Mesenchymal stem cell (in vitro differentiated cells and primary cell): ENCODE data around the gene ZDHHC13.

Source experiments
- DNase-seq: peaks from one replicate; pipeline ENCODE4 v3.0.0-alpha.2; 2013
- H2AFZ ChIP-seq: one replicate; pipeline ENCODE4 v1.6.1; 2013; ENCODE audit warnings: low read depth, mild to moderate bottlenecking, control low read depth, inconsistent platforms, low read length, moderate library complexity
- H2AK5ac ChIP-seq: 2 replicates; pipeline ENCODE4 v1.6.1; 2013; ENCODE audit warnings: low read length, moderate library complexity, mild to moderate bottlenecking, inconsistent platforms; ENCODE audit not compliant: severe bottlenecking
- H2BK120ac ChIP-seq: one replicate; pipeline ENCODE4 v1.6.1; 2013; ENCODE audit warnings: low read depth, mild to moderate bottlenecking, inconsistent platforms, low read length, moderate library complexity
- H2BK12ac ChIP-seq, 2 experiments: one replicate each; pipeline ENCODE4 v1.6.1; 2013; ENCODE audit warnings: inconsistent platforms in 2 of 2, low read length in 2 of 2, mild to moderate bottlenecking in 2 of 2, moderate library complexity in 2 of 2, control low read depth in 1 of 2
- H2BK15ac ChIP-seq: one replicate; pipeline ENCODE4 v1.6.1; 2013; ENCODE audit warnings: mild to moderate bottlenecking, low read depth, inconsistent platforms; ENCODE audit not compliant: poor library complexity, severe bottlenecking
- H2BK5ac ChIP-seq: 2 replicates; pipeline ENCODE4 v1.6.1; 2013; ENCODE audit warnings: low read depth, mild to moderate bottlenecking, low read length, control low read depth, inconsistent platforms; ENCODE audit not compliant: poor library complexity, severe bottlenecking
- H3K14ac ChIP-seq, 2 experiments: one replicate each; pipeline ENCODE4 v1.6.1; 2013; ENCODE audit warnings: inconsistent platforms in 2 of 2, low read length in 2 of 2, control low read depth in 1 of 2, mild to moderate bottlenecking in 1 of 2, moderate library complexity in 1 of 2
- H3K18ac ChIP-seq, 2 experiments: one replicate each; pipeline ENCODE4 v1.6.1; 2013; ENCODE audit warnings: inconsistent platforms in 2 of 2, low read length in 2 of 2, control low read depth in 1 of 2, low read depth in 1 of 2, mild to moderate bottlenecking in 1 of 2
- H3K23ac ChIP-seq, 2 experiments: one replicate each; pipeline ENCODE4 v1.6.1; 2013; ENCODE audit warnings: inconsistent platforms in 2 of 2, low read length in 2 of 2, mild to moderate bottlenecking in 2 of 2, moderate library complexity in 2 of 2, control low read depth in 1 of 2
- H3K27ac ChIP-seq: 2 replicates; pipeline ENCODE4 v1.5.1; 2013; ENCODE audit warnings: mild to moderate bottlenecking, moderate library complexity, low read length, control low read depth, inconsistent platforms; ENCODE audit not compliant: poor library complexity, severe bottlenecking
- H3K27me3 ChIP-seq, 2 experiments: 2 replicates each; pipeline versions ENCODE4 v1.6.1 to v1.7.0; 2013; ENCODE audit warnings: low read length in 2 of 2, mild to moderate bottlenecking in 2 of 2, moderate library complexity in 2 of 2, control low read depth in 1 of 2, inconsistent platforms in 1 of 2; ENCODE audit not compliant: control insufficient read depth in 1 of 2, insufficient read depth in 1 of 2
- H3K36me3 ChIP-seq, 2 experiments: 2 replicates each; pipeline versions ENCODE4 v1.6.1 to v1.7.0; 2013; ENCODE audit warnings: low read length in 2 of 2, control low read depth in 1 of 2, inconsistent platforms in 1 of 2, low read depth in 1 of 2, mild to moderate bottlenecking in 1 of 2; ENCODE audit not compliant: insufficient read depth in 2 of 2, control insufficient read depth in 1 of 2
- H3K4ac ChIP-seq, 2 experiments: one replicate each; pipeline ENCODE4 v1.6.1; 2013; ENCODE audit warnings: inconsistent platforms in 2 of 2, low read length in 2 of 2, mild to moderate bottlenecking in 2 of 2, moderate library complexity in 2 of 2, control low read depth in 1 of 2, low read depth in 1 of 2
- H3K4me1 ChIP-seq: 2 replicates; pipeline ENCODE4 v1.6.1; 2013; ENCODE audit warnings: low read depth, low read length, control low read depth; ENCODE audit not compliant: control insufficient read depth, insufficient read depth
- H3K4me2 ChIP-seq: 2 replicates; pipeline ENCODE4 v1.6.1; 2013; ENCODE audit warnings: low read length, mild to moderate bottlenecking, inconsistent platforms; ENCODE audit not compliant: poor library complexity, severe bottlenecking
- H3K4me3 ChIP-seq, 2 experiments: 2 replicates each; pipeline versions ENCODE4 v1.5.1 to v1.7.0; 2013; ENCODE audit warnings: low read length in 2 of 2, mild to moderate bottlenecking in 2 of 2, control low read depth in 1 of 2, low read depth in 1 of 2; ENCODE audit not compliant: insufficient read depth in 1 of 2
- H3K79me1 ChIP-seq: replicated peaks from 2 replicates; pipeline ENCODE4 v1.6.1; 2013; ENCODE audit warnings: mild to moderate bottlenecking, control low read depth, low read length, inconsistent platforms; ENCODE audit not compliant: poor library complexity, severe bottlenecking
- H3K9ac ChIP-seq: 2 replicates; pipeline ENCODE4 v1.7.0; 2013; ENCODE audit warnings: mild to moderate bottlenecking, low read length, moderate library complexity
- H3K9me3 ChIP-seq: 2 replicates; pipeline ENCODE4 v1.7.0; 2013; ENCODE audit warnings: mild to moderate bottlenecking, low read length; ENCODE audit not compliant: control insufficient read depth
- H4K8ac ChIP-seq: one replicate; pipeline ENCODE4 v1.6.1; 2013; ENCODE audit warnings: inconsistent platforms, mild to moderate bottlenecking, low read length, moderate library complexity
- H4K91ac ChIP-seq: one replicate; pipeline ENCODE4 v1.6.1; 2013; ENCODE audit warnings: mild to moderate bottlenecking, low read length, inconsistent platforms
- WGBS: methylation state at CpG from one replicate; pipeline ENCODE4 v1.1.7; 2013; ENCODE audit warnings: mixed read lengths; 5-methylcytosine and 5-hydroxymethylcytosine counted together

ZDHHC13 gene

GRCh38 chr11:19196432-19196831, 79.5 kb downstream of the ZDHHC13 start:
- Histone ChIP-seq H2BK15ac (no peak overlapping the region), H2BK120ac (no peak overlapping the region), H3K27ac (no peak overlapping the region), H3K14ac (no peak overlapping the region), H4K8ac (no peak overlapping the region), H4K91ac (no peak overlapping the region), H3K27me3 (peaks cover 4 to 35% of the 10 kb centered on the region in 2 experiments), H3K18ac (no peak overlapping the region), H2BK12ac (no peak overlapping the region), H2AFZ (no peak overlapping the region), H3K9me3 (no peaks in the 10 kb centered on the region), H3K4ac (no peak overlapping the region), H3K4me1 (no peaks in the 10 kb centered on the region), H3K36me3 (no peaks in the 10 kb centered on the region), H3K4me3 (no peak overlapping the region), H2AK5ac (no peak overlapping the region), H2BK5ac (no peak overlapping the region), H3K9ac (no peak overlapping the region), H3K23ac (no peak overlapping the region), H3K4me2 (no peak overlapping the region), H3K79me1 (no peaks in the 10 kb centered on the region)
- DNase-seq: no peak
- WGBS: 88% methylated on average over 6 of the region's 6 CpGs

GRCh38 chr11:19199048-19199447, 82.1 kb downstream of the ZDHHC13 start:
- Histone ChIP-seq H3K4ac (no peak overlapping the region), H2BK15ac (no peak overlapping the region), H3K4me3 (no peak overlapping the region)

GRCh38 chr11:19199771-19200170, 82.8 kb downstream of the ZDHHC13 start:
- Histone ChIP-seq H2AK5ac (no peak overlapping the region), H3K9ac (no peak overlapping the region), H2BK12ac (no peak overlapping the region), H2BK5ac (no peak overlapping the region), H3K4me2 (no peak overlapping the region), H3K23ac (no peak overlapping the region), H3K18ac (no peak overlapping the region), H2BK15ac (no peak overlapping the region), H2BK120ac (no peak overlapping the region), H3K27ac (no peak overlapping the region), H3K79me1 (no peaks in the 10 kb centered on the region), H4K8ac (no peak overlapping the region), H3K27me3 (peaks cover 4 to 22% of the 10 kb centered on the region in 2 experiments), H3K14ac (no peak overlapping the region), H3K4ac (no peak overlapping the region), H3K36me3 (no peaks in the 10 kb centered on the region), H3K4me3 (no peak overlapping the region), H3K9me3 (no peaks in the 10 kb centered on the region), H2AFZ (no peak overlapping the region), H4K91ac (no peak overlapping the region), H3K4me1 (no peaks in the 10 kb centered on the region)
- no peak for DNase-seq
- WGBS: 58% methylated on average over 1 of the region's 3 CpGs

More at GRCh38 chr11:19199048-19199447, 82.1 kb downstream of the ZDHHC13 start:
- Histone ChIP-seq H4K91ac (no peak overlapping the region), H3K18ac (no peak overlapping the region), H4K8ac (no peak overlapping the region), H3K79me1 (no peaks in the 10 kb centered on the region), H3K9ac (no peak overlapping the region), H3K23ac (no peak overlapping the region), H2BK5ac (no peak overlapping the region), H2BK12ac (no peak overlapping the region), H2AK5ac (no peak overlapping the region), H3K36me3 (no peaks in the 10 kb centered on the region), H3K27ac (no peak overlapping the region), H3K4me2 (no peak overlapping the region), H3K14ac (no peak overlapping the region), H2BK120ac (no peak overlapping the region), H3K4me1 (no peaks in the 10 kb centered on the region), H3K9me3 (no peaks in the 10 kb centered on the region), H2AFZ (no peak overlapping the region), H3K27me3 (peaks cover 4 to 22% of the 10 kb centered on the region in 2 experiments)
- no peak for DNase-seq
- WGBS: 89% methylated on average over 7 of the region's 7 CpGs

GRCh38 chr11:19200410-19201201, 83.6 kb downstream of the ZDHHC13 start:
- WGBS: 72% methylated on average over 5 of the region's 6 CpGs
- Histone ChIP-seq H3K4me1 (no peaks in the 10 kb centered on the region), H3K9ac (peak overlapping the region; percentile 28), H3K18ac (no peak overlapping the region), H2BK15ac (no peak overlapping the region), H4K91ac (no peak overlapping the region), H3K36me3 (no peaks in the 10 kb centered on the region), H3K9me3 (no peaks in the 10 kb centered on the region), H3K23ac (no peak overlapping the region), H2AK5ac (no peak overlapping the region), H3K4me3 (peak overlapping the region in 1 of 2 experiments; percentile 28), H2BK5ac (no peak overlapping the region), H3K4ac (no peak overlapping the region), H3K79me1 (no peaks in the 10 kb centered on the region), H4K8ac (no peak overlapping the region), H2BK120ac (no peak overlapping the region), H3K27me3 (peaks cover 4 to 24% of the 10 kb centered on the region in 2 experiments), H3K14ac (no peak overlapping the region), H3K4me2 (no peak overlapping the region), H3K27ac (no peak overlapping the region), H2BK12ac (no peak overlapping the region), H2AFZ (no peak overlapping the region)
- DNase-seq: no peak
